Hepatocyte (in vitro differentiated cells): Measurements from ENCODE around the gene SLC2A13.

Experiments
- CTCF ChIP-seq: fragments of 200-600 bp; sonication (generic); IDR thresholded peaks from 2 replicates; pipeline ENCODE4 v1.5.1; 2016; ENCODE audit warnings: antibody characterized with exemption, mild to moderate bottlenecking; ENCODE audit not compliant: poor library complexity
- EZH2 ChIP-seq: fragments of 200-600 bp; sonication (generic); IDR thresholded peaks from 2 replicates; pipeline ENCODE4 v1.6.1; 2016; ENCODE audit warnings: antibody characterized with exemption, mild to moderate bottlenecking, borderline replicate concordance
- EZH2phosphoT487 ChIP-seq: fragments of 200-600 bp; sonication (generic); IDR thresholded peaks from one replicate; pipeline ENCODE4 v1.6.1; 2018; ENCODE audit warnings: antibody characterized with exemption, mild to moderate bottlenecking, low read depth, moderate library complexity; ENCODE audit not compliant: unreplicated experiment, severe bottlenecking

- TF ChIP-seq CTCF (no peak), EZH2 (no peak), EZH2phosphoT487 (no peak)
These were observed 149.2 kb downstream of the SLC2A13 start for GRCh38 chr12:39956725-39957124.
